ENCODE data around the gene MED20. TPM values are rescaled to one million over a fixed set of nuclear protein-coding genes. Genes with fewer than 3 reads are reported as not detected.

The MED20 gene
- total RNA-seq, 1 donor from 2014 or later = 31.0 TPM

- no peak for DNase-seq (ENCODE audit: low read depth, low spot score)
These were observed 5.9 kb downstream of the MED20 start for GRCh38 chr6:41914869-41915530.

- no peak for DNase-seq (ENCODE audit: low read depth, low spot score)
These were observed 6.6 kb downstream of the MED20 start for GRCh38 chr6:41914343-41914742.

- no peak for DNase-seq (ENCODE audit: low read depth, low spot score)
These were observed 11.2 kb downstream of the MED20 start for GRCh38 chr6:41909727-41910126.

DNA sequence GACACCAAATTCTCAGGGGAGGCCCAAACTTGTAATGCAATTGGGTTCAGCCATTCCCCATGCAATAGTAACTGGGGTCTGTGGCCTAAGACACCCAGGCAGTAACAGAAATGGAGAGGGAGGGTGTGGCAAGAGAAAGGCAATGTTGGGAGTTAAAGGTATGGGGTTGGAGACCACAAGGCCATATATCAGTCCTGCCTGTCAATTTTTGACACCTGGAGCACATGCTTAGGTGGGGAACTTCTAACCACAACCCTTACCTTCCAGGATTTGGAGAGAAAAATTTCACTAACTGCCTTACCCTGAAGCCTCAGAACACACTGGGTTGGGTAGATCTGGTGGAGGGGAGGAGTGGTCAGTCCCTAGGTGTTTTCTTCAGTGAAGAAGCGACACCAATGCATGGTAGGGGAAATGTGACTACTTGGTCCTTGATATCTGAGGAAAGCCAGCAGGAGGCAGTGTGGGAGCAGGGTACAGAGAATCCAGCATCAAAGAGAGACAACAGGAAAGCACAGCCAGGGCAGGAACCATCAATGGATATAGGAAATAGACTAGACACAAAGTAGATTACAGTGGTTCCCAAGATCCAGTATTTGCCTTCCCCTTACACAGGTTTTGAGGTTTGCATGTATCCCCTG lies 18.9 kb downstream of the MED20 start:
- DNase-seq (ENCODE audit: low read depth, low spot score) = no peak

DNA sequence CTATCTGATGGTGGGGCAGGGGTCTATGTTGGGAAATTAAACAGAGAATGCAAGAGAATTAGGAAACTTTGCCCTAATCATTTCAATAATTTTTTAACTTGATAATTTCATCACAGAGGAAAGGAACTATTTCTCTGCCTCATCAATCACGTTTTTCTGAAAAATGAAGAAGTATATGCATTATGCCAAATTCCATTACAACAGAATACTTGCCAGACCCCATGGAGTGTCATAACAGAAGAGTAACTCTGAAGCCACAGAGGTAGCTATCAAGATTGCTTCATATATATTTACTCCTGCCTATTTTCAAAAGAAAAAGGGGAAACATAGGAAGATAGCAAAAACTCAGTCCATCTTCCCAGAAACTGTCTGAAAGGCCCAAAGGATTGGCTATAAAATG lies 20.1 kb downstream of the MED20 start:
- no peak for DNase-seq (ENCODE audit: low read depth, low spot score)

GRCh38 chr6:41896281-41896680 lies 24.7 kb downstream of the MED20 start:
- DNase-seq (ENCODE audit: low read depth, low spot score) = no peak

GRCh38 chr6:41895300-41896233 lies 25.4 kb downstream of the MED20 start, which contains the start of gene USP49:
Gene USP49 (minus strand): TSS chr6:41895375. CDS start chr6:41806983, 88,392 bp downstream.
- peak; percentile 66 for DNase-seq (ENCODE audit: low read depth, low spot score)

DNA sequence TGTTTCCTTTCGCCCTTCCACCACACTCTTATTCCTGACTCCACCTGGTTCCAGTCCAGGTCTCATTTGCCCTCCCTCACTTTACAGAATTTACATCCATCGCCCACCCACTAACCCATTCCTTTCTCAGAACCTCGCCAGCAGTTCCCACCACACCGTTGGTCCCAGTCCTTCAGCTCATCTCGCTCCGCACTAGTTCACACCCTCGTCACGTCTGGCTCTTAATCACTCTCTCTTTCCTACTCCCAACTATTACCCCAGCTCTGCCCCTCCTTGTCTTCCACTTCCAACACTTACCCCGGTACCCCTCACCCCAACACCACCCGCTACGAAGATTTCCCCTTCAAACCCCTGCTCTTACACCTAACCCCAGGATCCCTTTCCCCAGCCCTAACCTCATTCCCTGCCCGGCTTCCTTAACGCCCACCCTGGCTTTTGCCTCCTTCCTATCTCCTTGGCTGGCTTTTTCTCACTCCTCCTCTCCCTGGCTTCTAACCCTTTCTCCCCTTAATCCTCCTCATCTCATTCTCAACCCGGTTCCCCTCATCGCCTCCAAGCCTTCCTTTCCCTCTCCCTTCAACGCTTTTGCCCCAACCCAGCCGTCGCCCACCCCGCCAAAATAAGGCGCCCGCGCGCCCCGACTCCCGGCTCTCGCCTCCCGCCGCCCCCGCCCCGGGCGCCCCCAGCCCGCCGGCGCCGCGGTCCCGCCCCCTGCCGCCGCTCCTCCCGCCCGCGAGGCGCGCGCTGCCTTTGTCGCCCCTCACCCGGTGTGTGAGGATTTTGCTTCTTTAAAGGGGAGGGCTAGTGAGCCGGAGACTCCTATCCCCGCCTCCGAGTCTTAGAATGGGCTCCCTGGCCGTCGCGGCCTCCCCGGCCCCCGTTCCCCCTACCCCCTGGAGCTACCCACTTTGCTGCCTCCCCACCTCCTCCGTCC lies 26.3 kb downstream of the MED20 start:
- no peak for DNase-seq (ENCODE audit: low read depth, low spot score)

DNA sequence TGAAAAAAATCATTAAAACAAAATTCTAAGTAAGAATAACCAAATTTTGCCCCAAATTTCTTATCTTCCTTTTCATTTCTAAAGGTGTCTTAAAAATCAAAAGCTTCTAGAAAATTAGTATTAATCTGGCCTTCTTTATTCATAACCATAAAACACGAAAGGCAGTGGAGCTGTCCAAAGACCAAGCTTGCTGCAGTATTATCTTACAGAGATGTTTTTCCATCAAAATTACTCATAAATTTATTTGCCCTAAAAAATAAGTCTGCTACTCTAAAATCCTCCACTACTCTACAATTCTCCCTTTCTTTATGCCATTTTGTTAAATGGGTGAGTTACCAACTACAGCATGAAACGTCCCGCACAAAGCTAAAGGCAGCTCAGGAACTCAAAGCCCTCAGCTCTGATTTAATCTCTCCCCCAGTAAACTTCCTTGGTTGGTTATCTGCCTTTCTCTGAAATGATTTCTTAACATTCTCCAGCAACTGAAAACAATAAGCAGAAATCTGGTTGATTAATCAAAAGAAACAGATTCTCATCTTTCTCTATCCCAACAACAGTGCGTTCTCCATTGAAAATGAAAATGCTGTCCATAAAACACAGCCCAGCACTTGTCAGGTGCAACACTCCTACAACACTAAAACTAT lies 27.9 kb downstream of the MED20 start:
- no peak for DNase-seq (ENCODE audit: low read depth, low spot score)

- DNase-seq (ENCODE audit: low read depth, low spot score) = no peak
These were observed 33.6 kb downstream of the MED20 start for GRCh38 chr6:41887331-41887751.

GRCh38 chr6:41885930-41886329 lies 35.0 kb downstream of the MED20 start:
- DNase-seq (ENCODE audit: low read depth, low spot score) = no peak

DNA sequence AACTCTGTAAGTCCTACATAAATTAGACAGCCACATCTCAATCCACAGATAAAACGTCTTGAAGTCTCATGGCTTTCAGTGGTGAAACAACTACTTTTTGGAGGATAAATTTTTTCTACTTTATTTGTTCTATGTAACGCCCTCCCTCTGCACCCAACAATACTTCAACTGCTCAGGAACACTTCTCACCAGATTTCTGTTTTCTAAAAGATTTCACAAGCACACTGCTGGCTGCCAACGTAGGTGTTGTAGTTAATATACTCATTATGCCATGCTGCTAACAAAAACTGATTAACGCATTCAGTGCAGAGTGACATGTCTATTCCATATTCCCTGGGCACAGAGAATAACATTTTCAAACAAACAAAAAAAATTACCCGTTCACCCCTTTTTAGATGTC lies 36.0 kb downstream of the MED20 start:
- no peak for DNase-seq (ENCODE audit: low read depth, low spot score)

- no peak for DNase-seq (ENCODE audit: low read depth, low spot score)
These were observed 39.4 kb downstream of the MED20 start for GRCh38 chr6:41881506-41881905.

DNA sequence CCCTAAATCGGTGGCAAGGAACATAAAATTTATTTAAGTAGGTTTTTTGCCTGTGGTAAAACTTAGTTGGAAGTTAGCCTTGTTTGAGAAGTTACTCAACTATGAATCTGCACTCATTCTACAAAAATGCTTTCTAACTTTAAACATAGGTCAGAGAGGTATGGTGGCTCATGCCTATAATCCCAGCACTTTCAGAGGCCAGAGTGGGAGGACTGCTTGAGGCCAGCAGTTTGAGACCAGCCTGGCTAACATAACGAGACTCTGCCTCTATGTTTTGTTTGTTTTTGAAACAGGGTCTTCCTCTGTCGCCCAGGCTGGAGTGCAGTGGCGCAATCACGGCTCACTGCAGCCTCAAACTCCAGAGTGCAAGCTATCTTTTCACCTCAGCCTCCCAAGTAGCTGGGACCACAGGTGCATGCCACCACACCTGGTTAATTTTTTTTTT lies 42.0 kb downstream of the MED20 start:
- DNase-seq (ENCODE audit: low read depth, low spot score) = no peak

- no peak for DNase-seq (ENCODE audit: low read depth, low spot score)
These were observed 42.7 kb downstream of the MED20 start for GRCh38 chr6:41878246-41878645.

DNA sequence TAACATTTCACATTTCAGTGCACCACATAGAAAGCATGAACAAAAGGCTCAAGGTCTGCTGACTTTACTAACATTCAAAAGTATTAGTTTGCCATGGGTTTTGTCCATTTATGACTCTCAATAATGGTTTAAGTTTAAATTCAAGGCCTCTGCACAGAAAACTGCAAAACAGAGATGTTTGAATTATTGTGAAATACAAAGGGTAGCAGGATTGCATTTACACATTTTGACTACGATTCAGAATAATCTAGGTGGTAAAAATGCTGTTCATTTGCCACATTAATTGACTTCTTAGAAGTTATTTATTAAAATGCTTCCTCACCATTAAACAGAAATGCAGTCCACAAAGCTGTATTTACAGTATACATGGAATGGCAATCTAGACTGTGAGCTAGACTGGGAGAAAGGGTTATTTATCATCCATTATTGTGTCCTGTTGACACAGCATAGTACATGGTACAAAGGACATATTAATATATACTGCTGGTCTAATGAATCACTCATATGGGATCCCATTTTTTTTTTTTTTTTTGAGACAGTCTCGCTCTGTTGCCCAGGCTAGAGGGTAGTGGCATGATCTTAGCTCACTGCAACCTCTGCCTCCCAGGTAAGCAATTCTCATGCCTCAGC lies 43.8 kb downstream of the MED20 start:
- no peak for DNase-seq (ENCODE audit: low read depth, low spot score)

DNA sequence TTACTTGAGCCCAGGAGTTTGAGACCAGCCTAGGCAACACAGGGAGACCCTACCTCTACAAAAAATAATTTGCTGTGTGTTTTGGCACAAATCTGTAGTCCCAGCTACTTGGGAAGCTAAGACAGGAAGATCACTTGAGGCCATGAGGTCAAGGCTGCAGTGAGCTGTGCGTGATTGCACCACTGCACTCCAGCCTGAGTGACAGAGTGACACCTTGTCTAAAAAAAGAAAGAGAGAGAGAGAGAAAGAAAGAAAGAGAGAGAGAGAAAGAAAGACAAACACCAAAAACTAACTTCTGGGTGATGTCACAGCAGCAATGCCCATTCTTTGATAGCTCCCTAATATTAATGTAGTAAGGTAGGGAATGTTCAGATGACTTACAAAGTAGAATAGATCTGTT lies 46.2 kb downstream of the MED20 start:
- no peak for DNase-seq (ENCODE audit: low read depth, low spot score)

GRCh38 chr6:41872147-41872546 lies 48.8 kb downstream of the MED20 start:
- no peak for DNase-seq (ENCODE audit: low read depth, low spot score)

DNA sequence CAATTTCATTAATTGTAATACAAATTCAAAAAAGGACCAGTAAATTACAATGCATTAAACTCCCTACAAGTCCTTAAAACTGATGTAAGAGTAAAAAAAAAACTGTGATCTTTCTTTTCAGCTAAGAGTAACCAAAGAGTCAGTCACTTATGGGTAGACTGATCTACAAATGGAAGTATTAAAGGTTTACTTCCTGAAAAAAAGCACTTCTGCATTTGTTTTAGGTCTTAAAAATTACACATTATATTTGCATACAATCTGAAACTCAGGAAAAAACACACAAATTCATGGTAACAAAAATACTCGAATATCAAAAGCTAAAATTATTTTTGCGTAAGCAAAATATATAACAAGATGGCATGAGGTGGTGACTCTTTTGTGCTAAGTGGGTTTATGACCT lies 49.2 kb downstream of the MED20 start:
- DNase-seq (ENCODE audit: low read depth, low spot score) = no peak

DNA sequence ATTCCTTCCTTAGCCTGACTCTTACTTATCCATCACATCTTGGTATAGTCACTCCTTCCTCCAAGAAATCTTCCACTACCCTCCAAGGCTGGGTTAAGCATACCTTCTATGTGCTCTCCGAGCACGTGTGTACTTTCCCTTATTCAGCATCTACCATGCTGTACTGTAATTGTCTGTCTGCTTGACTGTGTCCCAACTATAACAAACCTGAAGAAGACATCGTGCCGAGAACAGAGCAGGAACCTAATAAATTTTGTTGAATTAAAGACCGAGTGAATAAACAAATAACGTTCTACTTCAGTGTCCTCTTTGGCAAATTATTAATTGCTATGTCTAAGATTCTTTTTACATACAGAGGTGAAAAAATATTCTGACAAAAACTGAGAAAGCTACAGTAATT lies 61.6 kb downstream of the MED20 start:
- no peak for DNase-seq (ENCODE audit: low read depth, low spot score)
